ENCODE results near the gene XPA. TPM values are rescaled to one million over a fixed set of nuclear protein-coding genes. Genes with fewer than 3 reads are reported as not detected.

The XPA gene
- total and polyA plus RNA-seq, 2 of the 13 experiments (the other 11 are each of a cell fraction or from before 2014, with no cell fraction given) = 2.3 to 15.2 TPM

- peak; percentile 38 for TF ChIP-seq ASH2L (IDR thresholded peaks at IDR 0.05; ENCODE audit: insufficient read length, low read depth, low read length)
- TF ChIP-seq NFAT5 (CRISPR knock-in tag; IDR thresholded peaks at IDR 0.05) = no peak
- no peak for TF ChIP-seq ZNF275 (CRISPR knock-in tag; IDR thresholded peaks at IDR 0.05; ENCODE audit: borderline replicate concordance)
- no peak for TF ChIP-seq THAP8 (CRISPR knock-in tag; IDR thresholded peaks at IDR 0.05; ENCODE audit: borderline replicate concordance)
- no peak for TF ChIP-seq CAMTA2 (CRISPR knock-in tag; IDR thresholded peaks at IDR 0.05; ENCODE audit: borderline replicate concordance)
- 0 out of 2 replicates have a peak, but pooled peaks have one; percentile 30 for TF ChIP-seq TBX2 (CRISPR knock-in tag; IDR thresholded peaks at IDR 0.05; ENCODE audit: borderline replicate concordance)
- TF ChIP-seq SOX13 (IDR thresholded peaks at IDR 0.05) = no peak
- 0 out of 4 replicates have a peak, but pooled peaks of 1 of the 2 experiments have one; percentile 27 for TF ChIP-seq SOX13 (CRISPR knock-in tag; conservative IDR thresholded peaks at IDR 0.05 in 1 of 2, IDR thresholded peaks at IDR 0.05 in 1 of 2)
- peak; percentile 62; the same call in 1 of the 2 replicates for TF ChIP-seq HMG20A (CRISPR knock-in tag; IDR thresholded peaks at IDR 0.05; ENCODE audit: borderline replicate concordance)
- TF ChIP-seq ZNF407 (CRISPR knock-in tag; IDR thresholded peaks at IDR 0.05; ENCODE audit: not compliant biosample characterization) = no peak
Observed at GRCh38 chr9:97703437-97704344, 6.6 kb upstream of the XPA start (continued).

Measured in HepG2 (cell line).